Stimulated activated CD8-positive, alpha-beta memory T cell treated with anti-CD3 and anti-CD28 coated beads, Interleukin-7, amount 100 ng/mL, for 1 hour (primary cell): ENCODE measurements around the gene WBP2.

Source experiments
- DNase-seq, 2 donors: peaks; one replicate each; pipeline ENCODE4 v3.0.0-alpha.2; 2020; ENCODE audit warnings: low read depth in 2 of 2

The WBP2 gene

GRCh38 chr17:75855310-75856061 lies at the start of gene WBP2:
Gene WBP2 (minus strand): TSS chr17:75855335. CDS start chr17:75855297, 38 bp downstream.
- DNase-seq: peak; percentile 88 to 93

GRCh38 chr17:75902406-75902805 lies 47.3 kb upstream of the WBP2 start:
- no peak for DNase-seq

DNA sequence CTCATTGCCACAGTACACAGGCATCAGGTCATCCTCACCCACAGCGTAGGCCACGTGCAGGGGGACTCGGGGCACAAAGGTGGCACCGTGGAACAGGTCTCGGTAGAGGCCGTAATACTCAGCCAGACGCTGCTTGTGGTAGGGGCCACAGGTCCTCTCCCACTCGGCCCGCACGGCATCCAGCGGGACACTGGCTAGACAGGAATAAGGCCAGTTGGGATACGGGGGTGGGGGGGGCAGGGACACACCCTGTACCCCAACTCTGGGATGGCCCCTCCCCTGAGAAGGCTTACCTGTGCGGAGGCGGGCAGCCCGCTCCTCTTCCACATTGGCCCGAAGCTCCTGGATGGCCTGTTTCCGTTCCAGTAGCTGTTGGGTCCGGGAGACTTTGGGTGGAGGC lies 46.6 kb upstream of the WBP2 start:
- no peak for DNase-seq

DNA sequence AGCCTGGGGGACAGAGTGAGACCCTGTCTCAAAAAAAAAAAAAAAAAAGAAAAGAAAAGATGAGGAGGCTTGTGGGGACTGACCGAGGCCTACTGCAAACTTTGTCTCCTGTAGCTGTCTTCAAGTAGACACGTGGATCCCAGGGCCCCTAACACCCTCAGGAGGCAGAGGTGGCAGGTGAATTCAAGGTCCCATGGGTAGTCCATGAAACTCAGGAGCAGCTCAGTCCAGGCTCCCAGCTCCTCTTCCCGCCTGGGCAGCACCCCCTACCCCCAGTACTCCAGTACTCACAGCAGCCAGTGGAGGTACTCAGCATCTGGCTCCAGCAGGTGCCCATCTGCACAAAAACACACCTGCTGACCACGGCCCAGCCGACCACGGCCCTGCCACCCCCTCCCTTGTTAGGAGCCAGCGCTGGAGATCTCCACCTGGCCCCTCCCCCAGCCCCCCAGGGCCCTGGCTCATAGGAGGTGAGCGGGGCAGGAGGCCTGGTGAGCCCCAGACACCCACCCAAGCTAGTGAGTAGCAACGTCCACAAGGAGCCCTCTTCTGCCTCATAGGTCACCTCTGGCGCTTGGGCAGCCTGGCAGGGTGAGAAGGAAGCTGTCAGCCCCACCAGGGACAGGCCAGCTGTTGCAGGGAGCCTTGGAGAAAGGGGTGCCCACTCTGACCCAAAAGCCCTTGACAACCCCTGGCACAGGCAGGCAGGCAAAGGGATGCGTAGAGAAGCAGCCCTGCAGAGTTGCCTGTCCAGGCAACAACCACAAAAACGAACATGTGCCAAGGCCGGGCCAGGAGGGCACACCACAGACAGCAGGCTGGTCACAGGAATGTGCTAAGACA lies 45.8 kb upstream of the WBP2 start:
- no peak for DNase-seq

- no peak for DNase-seq
Observed at GRCh38 chr17:75899767-75900468, 44.8 kb upstream of the WBP2 start.

DNA sequence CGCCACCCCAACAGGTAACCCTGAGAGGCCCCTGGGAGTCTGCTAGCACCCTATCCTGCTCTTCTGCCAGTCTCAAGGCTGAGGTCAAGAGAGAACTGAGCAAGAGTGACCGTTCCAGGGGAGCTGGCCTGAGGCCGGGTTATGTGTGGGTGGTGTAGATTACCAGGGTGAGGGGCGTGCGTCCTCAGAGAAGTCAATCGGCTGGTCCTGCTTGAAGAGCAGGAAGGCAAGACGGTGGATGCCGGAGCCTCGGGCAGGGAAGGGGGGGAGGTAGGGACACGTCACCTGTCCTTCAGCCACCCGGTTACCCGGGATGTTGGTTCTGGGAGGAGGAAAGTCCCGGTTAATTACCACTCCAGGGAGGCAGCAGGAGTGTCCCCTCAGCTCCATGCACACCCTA lies 44.2 kb upstream of the WBP2 start:
- no peak for DNase-seq

- DNase-seq: no peak
Observed at GRCh38 chr17:75898791-75899190, 43.7 kb upstream of the WBP2 start.

DNA sequence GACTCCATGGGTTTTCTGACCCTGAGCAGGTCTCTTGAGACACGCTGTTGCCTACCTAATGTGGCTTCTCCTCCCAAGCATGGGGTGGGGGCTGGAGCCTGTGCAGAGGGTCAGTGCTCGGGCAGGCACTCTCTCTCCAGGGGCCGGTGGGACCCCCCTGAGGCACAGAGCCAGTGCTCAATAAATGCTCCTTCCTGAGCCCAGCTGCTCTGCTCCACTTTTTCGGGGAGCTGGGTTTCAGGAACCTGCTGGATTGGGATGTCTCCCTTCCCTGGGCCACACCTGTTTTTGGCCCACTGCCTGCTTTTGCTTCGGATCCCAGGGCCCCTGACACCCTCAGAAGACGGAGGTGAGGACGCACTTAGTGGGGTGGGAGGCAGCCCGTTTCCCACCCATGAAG lies 42.9 kb upstream of the WBP2 start:
- no peak for DNase-seq

DNA sequence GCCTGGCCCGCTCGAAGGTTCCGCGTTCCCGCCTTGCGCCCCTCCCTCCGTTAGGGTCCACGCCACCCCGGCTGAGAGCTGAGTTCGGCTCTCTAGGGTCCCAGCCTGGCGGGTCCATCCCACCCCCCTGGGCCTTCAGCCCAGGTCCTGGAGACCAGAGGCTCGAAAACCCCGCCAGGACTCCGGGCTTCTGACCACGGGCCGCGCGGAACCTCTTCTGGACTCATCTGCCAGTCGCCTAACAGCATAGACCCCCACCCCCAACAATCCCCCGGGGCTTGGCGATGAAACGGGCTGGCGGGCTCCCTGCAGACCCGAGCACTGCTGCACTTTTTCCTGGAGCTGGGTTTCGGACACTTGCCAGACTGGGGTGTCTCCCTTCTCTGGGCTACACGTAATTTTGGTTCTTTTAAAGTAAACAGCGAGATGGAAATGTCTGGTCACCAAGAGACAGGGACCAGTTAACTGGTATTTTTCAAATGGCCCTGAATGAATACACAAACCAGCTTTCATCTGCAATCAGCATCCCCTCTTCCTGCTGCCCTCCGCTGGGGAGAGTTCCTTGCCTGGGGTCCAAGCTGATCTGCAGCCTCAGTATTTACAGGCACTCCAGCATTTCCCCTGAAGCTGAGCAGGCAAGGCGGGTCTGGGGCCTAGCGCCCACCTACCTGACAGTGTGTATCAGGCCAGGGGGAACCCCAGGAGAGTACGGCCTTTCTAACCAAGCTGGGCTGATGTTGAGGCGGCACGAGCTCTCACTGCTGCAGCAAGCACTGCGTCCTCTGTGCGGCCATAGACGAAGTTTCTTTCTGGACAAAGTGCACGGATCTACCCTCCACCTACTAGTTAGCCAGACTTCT lies 42.3 kb upstream of the WBP2 start:
- DNase-seq: no peak

DNA sequence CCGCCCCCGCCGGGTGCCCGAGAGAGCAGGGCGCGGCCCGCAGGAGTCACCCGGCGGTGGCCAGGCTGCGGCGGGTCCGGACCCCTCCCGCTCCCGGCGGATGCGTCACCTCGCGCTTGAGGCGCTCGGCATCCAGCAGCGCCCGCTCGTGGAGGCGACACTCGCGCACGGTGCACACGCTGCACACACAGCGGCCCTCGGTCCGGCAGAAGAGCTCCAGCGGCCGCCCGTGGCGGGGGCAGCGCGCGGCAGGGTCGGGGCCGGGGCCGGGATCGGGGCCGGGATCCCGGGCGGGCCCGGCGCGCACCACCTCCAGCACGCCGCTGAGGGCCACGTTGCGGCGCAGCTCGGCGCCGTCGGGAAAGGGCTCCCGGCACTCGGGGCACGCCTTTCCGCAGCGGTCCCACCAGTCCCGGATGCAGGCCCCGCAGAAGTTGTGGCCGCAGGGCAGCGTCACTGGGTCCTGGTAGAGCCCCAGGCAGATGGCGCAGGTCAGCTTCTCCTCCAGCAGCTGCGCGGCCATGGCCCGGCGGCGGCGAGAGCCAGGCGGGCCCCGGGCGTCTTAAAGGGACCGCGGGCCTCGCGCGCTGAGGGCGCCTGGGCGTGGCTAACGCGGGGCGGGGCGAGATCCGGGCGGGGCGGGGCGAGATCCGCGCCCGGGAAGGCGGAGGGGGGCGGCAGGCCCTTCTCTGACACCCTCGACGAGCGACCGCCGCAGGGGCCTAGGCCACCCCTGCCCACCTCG lies 41.5 kb upstream of the WBP2 start, which contains the start of gene TRIM65:
Gene TRIM65 (minus strand): TSS at position 537 of the 745 bp plus-strand sequence. CDS start 14 bp downstream, at position 523.
- peak; percentile 52 to 61 for DNase-seq

- no peak for DNase-seq
Observed at GRCh38 chr17:75895370-75896155, 40.4 kb upstream of the WBP2 start.

- no peak for DNase-seq
Observed at GRCh38 chr17:75894049-75894733, 39.1 kb upstream of the WBP2 start.

- no peak for DNase-seq
Observed at GRCh38 chr17:75893305-75894048, 38.3 kb upstream of the WBP2 start.

DNA sequence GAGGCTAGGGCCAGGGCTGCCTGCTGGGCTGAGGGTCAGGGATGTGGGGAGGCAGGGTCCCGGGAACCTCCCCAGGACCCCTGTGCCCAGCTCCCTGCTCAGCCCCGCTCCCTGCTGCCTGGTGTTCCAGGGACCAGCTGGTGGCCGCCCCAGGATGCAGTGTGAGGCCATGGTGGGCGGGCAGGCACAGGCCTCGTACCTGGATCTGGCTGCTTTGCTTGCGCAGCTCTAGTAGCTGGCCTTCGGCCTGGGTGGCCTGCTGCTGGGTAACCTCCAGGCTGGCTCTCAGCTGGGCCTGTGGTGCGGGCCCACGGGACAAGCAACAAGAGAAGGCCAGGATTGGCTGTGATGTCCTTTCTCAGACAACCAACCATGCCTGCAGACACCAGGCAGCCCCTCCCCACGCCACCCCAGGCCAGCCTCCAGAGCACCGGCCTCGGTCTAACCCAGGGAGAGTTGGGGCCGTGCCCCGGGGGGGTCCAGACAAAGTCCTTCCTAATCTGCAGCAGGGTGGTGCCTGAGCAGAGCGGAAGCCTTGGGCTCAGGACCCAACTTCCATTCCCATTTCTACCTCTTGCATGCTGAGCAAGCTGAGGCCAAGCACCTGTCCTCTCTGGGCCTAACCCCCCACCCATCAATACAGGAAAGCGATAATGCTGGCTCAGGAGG lies 37.6 kb upstream of the WBP2 start:
- no peak for DNase-seq

- no peak for DNase-seq
Observed at GRCh38 chr17:75891605-75892555, 36.7 kb upstream of the WBP2 start.

DNA sequence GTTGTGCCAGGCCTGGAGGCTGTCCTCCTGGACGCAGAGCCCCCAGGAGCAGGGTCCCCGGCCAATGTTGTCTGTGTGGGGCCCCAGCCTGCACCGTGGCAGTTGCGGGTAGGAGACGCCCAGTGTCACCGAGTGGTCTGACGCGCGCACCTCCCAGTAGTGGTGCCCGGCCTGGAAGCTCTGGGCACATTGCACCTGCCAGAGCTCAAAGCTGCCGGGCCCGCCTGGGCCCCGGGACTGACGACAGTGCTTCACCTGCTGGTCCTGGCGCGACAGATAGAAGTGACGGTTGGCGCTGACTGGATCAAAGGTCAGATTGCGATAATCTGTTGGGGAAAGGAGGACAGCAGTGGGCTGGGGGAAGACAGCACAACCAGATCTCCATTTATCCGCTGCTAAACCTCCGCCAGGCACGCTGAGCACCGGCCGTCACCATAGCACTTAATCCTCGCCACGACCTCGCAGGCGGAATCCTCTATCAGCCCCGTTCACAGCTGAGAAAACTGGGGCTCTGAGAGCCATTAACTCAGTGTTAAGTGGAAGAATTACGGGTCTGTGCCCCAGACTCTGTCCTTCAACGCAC lies 36.0 kb upstream of the WBP2 start:
- DNase-seq: no peak
